Amniotic stem cell (primary cell): Measurements from ENCODE around the gene ELAVL2.

Experiments
- DNase-seq: peaks from one replicate; lab custom pipeline; 2025; lab: John Stamatoyannopoulos, UW

ELAVL2 gene

DNA sequence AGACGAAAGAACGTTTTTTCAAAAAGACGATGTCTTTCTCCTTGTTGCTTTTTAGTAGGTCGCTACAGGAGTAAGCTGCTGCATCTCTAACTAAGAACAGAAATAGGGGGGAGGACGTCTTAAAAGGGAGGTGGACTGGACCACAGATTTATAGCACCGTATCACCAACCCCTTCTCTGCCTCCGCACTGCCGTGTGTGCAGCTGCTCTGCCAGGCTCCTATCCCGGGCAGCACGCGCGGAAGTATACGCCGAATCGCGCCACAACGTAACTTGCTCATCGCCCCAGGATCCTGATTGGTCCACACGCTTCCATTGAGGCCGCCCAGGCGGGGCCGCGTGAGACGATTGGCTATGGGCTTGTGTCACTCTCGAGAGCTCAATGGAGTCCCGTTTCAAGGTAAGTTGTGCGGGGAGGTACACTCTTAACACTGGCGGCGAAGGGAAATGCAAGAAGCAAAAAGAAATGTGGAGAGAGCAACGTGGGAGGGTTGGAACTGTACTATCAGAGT, at the start of gene ELAVL2:
Gene ELAVL2 (minus strand): TSS at position 121 of the 510 bp plus-strand sequence. CDS start 64,006 bp downstream, outside the sequence.
- peak; percentile 86 for DNase-seq

DNA sequence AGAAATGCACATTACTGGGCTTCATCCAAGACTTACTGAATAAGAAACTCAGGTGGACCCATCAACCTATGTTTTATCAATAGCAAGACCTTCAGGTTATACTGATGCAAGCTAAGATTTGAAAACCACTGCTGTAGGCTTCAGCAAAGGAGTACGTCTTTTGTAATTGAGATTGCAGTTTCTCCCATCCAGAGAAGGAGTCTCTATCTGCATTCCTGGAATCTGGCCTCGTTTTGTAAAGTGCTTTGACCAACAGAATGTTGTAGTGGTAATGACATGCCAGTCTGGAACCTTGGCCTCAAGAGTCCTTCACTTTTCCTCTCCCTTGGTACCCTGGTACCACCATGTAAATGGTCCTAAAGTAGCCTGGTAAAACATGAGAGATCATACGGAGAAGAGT, 32.2 kb upstream of the ELAVL2 start:
- DNase-seq, result no peak

DNA sequence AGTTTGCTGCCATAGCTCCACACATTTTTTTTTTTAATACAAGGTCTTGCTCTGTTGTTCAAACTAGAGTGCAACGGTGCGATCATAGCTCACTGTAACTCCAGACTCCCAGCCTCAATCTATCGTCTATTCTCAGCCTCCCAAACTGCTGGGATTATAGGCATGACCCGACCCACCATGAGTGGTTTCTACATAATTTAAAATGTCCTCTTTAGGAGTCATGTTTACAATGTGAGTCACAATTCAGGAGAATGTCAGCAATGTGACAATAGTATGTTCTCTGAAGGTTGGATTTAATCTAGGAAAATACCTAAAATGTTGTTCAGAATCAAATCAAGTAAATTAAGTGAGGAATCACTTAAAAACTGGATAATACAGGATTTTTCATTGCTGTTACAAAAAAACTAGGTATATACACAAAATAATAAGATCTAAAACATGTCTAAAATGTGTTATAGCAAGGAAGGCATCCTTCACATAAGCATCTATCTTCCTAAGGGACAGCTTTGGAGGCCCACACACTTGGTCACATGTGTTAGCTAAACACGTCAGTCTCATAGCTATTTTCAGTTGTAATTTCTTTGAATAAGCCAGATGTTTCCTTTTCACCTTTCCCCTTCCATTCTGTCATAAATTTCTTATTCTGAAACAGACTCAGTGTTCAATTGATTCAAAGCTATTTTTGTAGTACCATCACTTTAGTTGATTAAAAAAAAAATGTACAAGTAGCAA, 30.0 kb upstream of the ELAVL2 start:
- DNase-seq, result no peak

DNA sequence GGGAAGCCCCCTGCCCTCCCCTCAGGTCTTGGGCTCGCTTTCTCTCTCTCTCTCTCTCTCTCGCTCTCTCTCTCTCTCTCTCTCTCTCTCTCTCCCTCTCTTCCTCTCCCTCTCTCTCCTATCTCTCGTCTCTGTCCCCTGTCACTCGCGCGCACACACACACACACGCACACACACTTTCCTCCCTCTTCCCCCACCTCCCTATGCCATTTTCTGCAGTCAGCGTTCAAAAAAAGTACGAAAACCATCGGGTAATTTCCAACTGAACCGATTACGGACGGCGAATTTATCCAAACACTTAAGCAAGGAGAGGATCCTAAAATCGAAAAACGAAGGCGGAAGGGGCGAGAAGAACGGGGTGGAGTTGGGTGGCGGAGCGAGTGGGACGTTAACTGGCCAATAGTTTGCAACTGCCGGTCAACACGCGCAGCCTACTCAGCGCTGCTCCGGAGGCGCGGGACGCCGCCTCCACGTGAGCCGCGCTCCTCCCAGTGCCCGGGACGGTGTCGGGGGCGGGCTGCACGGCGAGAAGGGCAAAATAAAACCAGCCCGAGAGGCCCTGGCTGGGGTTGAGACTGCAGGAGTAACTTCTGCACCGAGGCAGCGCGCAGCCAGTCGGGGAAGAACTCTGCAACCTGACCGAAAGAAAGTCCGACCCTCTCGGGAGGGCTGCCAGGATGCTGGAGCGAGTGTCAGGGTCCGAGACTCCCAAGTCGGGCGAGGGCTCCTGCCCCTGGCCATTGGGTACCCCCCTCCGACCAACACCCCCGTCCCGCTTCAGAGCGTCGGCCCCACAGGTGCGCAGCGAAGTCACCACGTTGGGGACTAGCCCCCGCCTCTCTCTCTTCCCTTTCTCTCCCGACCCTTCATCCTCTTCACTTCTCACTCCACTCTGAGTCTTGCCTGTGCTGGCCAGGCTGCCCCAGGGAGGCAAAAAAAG, 24.9 kb upstream of the ELAVL2 start:
- no peak for DNase-seq

DNA sequence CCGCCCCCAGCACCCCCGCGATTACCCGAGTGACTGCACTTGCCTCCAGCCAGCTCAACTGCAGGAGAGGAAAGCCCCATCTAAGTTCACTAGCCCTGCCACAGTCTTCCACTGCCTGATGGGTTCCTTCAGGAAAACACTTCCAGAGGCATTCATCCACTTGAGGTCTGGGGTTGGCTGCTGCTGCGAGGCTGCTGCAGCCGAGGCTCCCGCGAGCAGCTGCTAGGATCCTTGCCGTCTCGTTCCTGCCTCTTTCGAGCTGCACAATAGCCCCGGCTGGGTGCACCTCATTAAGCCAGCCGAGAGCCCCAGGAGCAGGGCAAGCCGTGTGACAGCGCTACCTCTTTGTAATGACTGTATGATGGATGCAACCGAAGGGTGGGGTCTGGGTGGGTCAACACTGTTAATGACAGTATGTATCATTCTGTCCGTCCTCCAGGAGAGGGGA, 24.2 kb upstream of the ELAVL2 start:
- DNase-seq, result no peak

DNA sequence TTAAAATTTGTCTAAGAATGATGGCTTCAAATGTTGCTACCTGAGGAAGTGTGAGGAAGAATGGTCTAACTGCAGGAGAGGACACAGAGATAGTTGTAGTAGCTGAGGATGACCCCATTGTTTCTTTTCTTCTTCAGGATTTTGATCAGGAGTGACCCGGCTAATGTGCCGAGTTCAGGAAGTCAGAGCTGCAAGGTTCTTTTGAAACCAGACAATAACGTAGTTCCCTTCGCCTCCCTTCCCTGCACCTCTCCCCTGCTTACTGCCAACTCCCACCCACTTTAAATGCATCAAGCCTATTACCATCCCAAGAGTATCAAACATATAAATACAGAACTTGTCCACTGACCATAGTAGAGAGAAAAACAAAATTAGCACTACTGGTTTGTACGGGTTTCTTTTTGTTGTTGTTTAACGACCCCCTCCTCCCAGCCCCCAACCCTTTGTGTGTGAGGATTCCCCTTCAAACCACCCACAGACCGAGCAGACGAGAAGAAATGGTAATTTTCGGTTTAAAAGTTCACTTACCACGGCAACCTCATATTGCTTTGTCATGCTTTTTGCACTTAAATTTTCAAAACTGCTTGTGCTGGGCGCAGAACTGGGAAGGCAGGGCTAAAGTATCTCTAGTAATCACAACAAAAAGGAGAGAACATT, 23.5 kb upstream of the ELAVL2 start:
- no peak for DNase-seq

DNA sequence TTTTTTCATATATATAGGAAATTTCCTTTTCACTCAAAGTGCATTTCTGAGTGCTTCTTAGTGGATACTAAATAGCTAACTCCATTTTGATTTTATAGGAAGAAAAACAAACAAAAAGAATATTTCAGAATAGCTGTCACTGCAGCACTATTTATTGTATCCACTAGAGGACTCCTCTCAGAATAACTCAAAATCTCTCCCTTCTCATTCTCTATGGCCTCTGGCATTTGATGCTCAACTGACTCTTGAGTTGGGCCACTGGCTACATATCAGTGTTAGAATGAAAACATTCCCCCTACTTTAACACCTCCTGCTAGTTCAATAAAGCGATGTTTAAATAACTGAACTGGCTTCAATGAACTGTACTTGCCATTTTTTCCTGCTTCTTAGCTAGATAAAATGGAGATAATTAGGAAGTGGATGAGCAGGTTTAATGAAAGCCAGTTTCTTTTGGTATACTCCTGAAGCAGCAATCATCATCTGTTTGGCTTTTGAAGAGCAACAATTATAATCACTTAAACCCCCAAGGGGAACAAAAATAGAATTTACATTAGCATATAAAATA, 16.6 kb upstream of the ELAVL2 start:
- DNase-seq, result no peak

DNA sequence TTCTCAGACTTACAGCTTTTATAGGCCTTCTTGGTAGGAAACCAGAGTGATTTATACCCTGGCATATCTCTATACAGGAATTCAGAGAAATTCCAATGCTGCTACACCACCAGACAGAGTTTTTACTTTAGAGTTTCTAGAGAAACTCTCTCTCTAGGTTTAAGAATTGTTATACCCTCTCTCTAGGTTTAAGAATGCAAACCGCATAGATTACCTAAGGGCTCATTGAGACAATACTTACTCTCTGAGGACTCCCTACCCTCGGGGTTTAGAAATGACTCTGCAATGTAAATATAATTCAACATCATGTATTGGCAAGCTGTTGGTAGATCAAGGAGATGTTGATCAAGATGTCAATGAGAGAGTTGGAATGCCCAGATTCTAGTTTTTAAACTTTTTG, 15.3 kb upstream of the ELAVL2 start:
- no peak for DNase-seq

DNA sequence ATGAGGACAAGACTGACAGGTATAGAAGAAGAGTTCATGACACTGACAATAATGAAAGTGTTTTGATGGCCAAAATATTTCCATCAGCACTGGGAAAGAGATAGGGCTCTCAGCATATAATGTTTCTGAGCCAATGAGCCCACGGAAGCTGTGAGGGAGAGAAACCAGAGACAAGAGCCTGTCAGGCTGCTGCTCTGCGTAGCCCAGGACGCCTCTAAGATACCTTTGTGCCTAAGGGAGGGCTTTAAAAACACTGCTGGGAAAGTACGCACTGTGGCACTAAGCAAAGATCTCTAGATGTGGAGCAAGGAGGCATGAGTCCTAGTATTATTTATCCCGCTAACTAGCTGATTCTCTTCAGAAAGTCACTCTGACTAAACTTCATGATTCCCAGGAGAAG, 11.0 kb upstream of the ELAVL2 start:
- DNase-seq, result no peak

DNA sequence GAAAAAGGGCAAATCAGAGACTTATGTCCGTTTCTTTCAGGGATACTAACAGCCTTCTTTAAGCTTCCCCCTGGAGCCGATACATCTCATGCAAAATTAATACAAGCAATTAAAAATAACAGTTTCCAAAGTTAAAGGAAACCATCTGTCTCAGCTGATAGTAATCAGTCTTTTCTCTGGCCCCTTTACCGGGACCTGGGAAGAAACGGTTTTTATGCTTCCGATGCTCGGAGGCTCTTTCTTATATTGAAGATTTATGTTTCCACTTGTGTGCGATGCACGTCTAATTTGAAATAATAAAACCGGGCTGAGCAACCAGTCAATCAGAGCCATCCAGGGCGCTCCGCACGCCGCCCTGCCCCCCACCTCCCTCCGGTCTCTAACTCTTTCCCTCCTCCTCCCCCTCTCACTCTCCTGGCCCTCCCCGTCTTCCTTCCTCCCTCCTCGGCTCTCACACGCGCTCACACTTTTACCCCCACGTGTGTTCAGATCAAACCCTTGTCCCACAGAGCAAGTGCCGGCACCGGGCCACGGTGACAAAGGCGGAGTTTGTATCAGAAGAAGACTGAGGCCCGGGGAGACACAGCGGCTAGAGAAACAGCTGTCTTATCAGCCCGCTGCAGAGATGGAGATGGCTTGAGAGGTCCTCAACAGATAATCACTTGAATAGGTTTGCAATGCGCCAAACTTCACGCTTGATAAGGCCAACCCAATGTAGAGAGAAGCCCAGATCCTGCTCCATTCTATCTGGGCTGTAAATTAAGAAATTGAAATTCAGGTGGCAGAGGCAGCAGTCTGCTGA, 5.1 kb upstream of the ELAVL2 start:
- DNase-seq, result no peak

DNA sequence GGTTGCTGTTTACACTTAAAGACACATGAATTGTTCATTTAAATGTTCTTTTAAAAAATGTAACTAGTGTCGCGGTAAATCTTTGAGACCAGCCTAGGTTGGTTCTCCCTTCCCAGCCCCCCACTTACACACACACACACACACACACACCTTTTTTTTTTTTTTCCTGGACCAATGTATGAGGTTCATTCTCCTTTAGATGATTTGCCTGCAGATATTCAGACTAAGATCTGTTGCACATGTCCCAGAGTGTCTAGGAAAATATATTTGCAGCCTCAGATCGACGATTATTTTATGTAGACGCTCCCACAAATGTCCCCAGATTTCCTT, 4.4 kb upstream of the ELAVL2 start:
- no peak for DNase-seq

DNA sequence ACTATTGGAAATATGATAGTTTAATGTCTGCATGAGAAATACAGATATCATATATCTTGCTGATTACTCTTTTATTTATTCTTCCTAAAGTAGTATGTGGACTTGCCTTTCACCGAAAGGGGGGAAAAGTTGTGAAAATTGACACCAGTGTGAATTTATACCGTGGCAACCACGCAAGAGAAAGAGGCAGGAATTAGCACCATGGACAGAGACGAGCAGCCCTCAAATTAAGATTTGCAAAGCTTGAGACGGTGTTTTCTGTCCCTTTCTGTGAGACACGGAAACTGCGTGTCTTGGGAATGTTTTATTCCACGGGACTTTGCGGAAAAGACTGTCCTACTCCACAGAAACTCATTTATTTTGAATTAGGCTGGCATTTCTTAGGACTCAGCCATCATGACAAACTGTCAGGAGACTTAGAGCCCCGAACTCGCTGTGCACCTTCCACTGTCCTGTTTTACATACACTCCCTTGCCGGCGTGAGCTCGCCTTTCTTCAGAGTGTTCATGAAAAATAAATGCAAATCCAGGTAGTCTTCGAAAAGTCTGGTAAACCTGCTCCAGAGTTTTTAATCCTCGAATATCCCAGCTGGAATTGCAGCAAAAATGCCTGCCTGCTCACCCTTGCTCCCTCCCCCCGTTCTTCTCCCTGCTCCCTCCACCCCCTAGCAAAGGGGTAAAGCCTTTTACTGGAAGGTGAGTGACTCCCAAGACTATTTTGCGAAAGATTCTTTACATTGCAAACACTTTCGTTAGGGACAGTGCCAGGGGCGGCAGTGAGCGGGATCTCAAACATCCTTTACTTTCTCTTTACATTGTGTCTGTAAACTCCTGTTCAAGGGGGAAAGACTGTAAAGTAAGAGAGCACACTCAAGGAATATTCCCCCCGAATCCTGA, 3.8 kb upstream of the ELAVL2 start:
- DNase-seq, result no peak

DNA sequence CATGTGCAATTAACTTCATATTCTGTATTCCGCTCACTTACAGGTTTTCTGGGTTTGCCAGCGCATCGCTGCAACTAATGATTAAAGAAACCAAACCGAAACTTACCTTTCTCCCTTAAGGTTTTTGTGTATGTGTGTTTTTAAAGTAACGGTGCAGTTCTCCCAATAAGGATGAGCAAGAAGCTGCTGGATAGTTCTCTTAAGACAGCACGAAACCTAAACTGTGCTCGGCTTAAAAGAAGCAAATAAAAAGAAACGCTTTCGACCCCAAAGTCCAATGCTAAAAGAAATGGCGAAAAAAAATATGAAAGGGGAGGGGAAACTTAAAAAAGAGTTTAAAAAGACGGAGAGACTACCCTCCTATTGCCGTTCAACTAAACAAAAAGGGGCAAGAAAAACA, 340 bp downstream of the ELAVL2 start:
- no peak for DNase-seq

DNA sequence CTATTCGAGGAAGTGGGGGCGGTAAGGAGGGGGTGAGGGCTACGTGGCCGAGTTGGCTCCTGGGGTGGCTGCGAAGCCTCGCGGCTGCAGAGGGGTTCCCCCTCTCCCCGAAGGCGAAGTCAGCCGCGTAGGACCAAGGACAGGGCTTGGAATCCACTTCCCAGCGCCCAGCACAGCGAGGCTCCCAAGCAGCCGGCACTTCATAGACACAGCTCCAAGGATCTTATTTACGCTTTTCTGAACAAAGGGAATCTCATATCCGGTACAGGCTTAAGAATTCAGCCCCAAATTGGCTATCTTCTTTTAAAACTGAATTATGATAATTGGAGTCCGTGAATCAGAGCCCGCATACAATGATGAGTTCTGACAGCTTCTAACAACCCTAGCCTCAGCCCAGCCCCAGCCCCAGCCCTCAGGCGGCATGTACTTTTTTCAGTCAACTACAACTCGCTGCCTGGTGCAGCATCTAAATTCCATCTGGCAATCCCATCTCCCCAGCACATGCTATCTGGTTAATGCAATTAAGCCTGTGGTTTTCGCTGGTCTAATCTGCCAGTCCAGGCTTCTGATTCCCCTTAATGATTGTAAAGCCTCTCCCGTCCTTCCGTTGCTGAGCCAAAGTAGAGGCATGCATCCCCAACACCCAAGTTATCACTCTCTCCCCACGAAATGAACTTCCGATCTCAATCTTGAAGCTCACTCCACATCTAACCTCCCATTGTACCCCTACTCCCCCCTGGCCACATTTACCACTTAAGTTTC, 1.0 kb downstream of the ELAVL2 start:
- no peak for DNase-seq

DNA sequence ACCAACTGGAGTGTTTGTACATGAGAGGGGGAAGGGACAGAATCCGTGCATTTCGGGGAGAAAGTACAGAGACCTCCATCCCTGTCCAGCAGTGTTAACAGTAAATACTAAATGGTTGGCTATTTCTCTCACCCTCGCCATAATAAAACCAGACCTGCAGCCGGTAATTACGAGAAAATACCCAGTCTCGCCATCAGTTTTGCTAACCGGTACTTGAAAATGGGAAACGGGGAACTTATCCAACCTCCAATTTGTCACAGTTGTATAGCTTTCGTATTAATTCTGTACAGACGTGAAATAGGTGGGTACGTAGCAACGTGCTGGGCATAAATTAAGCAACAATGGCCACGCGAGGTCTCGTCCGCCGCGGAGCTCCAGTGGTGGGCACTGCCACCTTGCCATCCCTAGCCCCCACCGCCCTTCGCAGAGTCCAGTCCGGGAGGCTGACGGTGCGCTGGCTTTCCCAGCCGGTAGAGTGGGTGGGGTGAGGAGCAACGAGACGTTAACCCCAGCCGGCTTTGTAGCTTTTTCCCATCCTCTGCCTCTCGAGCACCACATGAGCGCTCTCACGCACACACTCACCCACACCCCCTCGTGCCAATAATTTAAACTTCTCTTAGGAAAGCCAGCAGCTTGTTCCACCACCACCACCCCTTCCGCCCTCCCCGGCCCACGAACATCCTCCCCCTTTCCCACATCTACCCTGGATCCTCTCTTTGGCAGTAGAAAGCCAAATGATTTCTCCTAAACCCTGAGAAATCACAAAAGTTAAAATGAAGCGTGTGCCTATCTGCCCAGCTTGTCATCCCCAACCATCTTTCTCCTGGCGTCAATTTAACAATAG, 1.8 kb downstream of the ELAVL2 start:
- no peak for DNase-seq

DNA sequence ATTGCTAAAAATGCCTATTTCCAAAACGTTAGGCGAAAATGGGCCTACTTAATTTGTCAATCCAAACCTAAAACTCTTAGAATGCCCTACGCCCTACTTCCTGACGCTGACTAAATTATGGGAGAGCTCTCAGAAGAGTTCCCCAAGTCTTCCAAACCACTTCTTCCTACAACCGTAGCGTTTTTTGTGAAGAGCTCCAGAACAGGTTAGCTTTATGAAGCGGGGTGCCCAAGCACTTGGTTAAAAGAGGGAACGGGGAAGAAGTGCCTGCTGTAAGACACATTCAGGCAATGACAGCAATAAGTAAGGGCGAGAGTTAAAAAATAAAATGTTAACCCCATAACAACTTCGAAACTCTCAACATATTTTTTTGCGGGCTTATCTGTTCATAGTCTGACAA, 2.8 kb downstream of the ELAVL2 start:
- no peak for DNase-seq

DNA sequence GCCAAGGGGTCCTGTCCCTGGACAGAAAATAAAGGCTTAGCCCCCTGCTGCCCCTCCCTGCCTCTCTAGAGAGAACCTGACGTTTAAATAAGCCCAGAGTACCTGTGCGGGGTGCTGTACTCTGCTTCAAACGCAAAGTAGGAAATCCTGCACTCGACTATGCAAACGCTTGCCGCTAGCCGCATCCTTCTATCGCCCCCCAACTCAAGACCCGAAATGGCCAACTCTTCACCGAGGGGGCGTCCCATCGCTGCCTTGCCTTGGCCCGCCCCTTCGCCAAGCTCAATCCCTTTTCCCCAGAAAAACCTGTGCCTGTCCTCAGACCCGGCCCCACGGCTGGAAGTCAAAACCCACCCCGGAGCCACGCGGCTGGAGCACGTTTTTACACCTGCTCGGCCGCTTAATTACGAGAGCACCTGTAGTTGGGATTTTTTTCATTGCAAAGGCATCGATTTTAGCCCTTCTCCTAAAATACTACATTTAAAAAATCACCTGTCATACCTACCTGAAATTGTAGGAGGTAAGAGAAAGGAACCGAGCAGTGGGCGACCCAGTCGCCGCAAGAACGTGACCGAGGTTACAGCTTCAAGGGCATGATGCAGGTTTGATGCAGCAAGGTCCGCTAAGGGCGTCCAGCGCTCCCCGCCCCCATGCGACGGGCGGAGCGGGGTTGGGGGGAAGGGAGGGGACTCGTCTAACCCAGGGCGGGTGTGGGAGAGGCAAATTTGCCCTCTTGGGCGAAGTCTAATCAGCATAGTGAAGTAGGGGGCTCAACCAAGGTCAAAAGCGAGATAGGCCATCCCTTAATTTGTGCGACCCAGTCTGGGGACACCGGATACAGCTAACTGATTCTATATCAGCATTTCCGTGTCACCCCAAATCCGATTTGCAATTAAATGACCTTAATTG, 3.5 kb downstream of the ELAVL2 start:
- DNase-seq, result no peak
